GM10248 (cell line): Measurements from ENCODE around the gene KDM4C.

Experiments
- CTCF ChIA-PET: fragments of 300-600 bp; sonication (Branson Sonifier 250); formaldehyde crosslinking; extraction: SDS; loops from one replicate; lab custom pipeline; 2021; ENCODE audit warnings: antibody characterized with exemption; lab: Yijun Ruan, JAX
- POLR2A ChIA-PET: fragments of 350-650 bp; sonication (Branson Sonifier 250); formaldehyde crosslinking; extraction: SDS; loops from one replicate; lab custom pipeline; 2020; ENCODE audit warnings: antibody characterized with exemption; lab: Yijun Ruan, JAX
- DNase-seq: peaks from one replicate; pipeline ENCODE4 v3.0.0; 2012; ENCODE audit errors: extremely low spot score
- TF ChIP-seq, protein P1 (sequence below): IDR thresholded peaks from 2 replicates; pipeline ENCODE4 v1.5.1; 2012; ENCODE audit warnings: mild to moderate bottlenecking, low read depth; ENCODE audit errors: extremely low read depth, missing control alignments, control extremely low read depth

KDM4C gene

DNA sequence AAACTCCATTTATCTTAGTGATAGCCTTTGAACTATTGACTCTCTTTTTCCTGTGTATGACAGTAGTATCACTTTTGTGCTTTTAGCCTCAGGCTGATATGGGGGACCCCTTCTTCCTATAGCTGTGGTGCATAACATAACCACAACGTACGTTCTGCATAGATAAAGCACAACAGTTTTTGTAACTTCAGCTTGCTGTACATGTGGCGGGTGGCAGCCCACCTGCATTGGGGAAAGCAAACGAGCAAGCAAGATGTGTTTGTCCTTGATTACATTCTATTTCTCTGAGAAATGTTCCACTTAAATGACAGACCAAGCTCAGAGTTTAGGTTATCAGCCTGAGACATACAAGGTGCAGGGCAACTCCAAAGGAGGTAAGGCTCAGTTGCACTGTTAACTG is 309.4 kb downstream of the KDM4C start:
- TF ChIP-seq, protein P1, sequence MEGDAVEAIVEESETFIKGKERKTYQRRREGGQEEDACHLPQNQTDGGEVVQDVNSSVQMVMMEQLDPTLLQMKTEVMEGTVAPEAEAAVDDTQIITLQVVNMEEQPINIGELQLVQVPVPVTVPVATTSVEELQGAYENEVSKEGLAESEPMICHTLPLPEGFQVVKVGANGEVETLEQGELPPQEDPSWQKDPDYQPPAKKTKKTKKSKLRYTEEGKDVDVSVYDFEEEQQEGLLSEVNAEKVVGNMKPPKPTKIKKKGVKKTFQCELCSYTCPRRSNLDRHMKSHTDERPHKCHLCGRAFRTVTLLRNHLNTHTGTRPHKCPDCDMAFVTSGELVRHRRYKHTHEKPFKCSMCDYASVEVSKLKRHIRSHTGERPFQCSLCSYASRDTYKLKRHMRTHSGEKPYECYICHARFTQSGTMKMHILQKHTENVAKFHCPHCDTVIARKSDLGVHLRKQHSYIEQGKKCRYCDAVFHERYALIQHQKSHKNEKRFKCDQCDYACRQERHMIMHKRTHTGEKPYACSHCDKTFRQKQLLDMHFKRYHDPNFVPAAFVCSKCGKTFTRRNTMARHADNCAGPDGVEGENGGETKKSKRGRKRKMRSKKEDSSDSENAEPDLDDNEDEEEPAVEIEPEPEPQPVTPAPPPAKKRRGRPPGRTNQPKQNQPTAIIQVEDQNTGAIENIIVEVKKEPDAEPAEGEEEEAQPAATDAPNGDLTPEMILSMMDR = no peak
- DNase-seq = no peak
- POLR2A ChIA-PET = no interaction called here
- CTCF ChIA-PET = interaction anchor here (0.7 to 1.7 kb wide), 3 partner anchors 11 to 29 kb away, joined by 3 to 5 read pairs (median 4); no protein-coding TSS in a partner anchor

DNA sequence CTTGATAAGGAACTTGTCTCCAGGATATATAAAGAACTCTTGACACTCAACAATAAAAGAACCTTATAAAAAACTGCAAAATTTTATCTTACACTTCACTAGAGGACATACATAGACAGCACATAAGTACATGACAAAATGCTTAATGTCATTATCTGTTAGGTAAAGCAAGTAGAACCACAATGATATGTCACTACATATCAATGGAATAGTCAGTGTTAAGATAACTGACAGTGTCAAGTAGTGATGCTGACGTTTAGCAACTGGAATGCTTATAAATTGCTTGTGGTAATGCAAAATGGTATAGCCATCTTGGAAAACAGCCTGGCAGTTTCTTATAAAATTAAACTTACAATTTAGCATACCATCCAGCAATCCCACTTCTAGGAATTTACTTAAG is 314.1 kb downstream of the KDM4C start:
- TF ChIP-seq, protein P1 = no peak
- POLR2A ChIA-PET = no interaction called here
- CTCF ChIA-PET = no interaction called here
- no peak for DNase-seq

DNA sequence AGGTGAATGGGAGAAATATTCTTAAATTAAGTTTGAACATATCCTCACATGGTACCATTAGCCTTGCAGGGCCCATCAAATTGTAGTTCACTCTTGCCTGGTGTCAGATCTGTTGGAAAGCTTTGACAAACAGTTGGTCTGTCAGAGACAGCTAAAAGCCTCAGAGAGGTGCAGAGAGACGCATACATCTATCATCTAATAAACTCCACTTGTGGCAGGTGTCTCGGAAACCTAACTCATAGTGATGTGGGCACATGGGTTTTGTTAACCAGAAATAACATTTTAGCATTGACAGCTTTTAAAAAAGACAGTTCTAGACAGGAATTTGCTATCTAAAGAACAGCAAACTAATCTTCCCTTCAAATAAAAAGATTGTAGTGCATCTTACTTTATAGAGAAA is 315.9 kb downstream of the KDM4C start:
- ChIA-PET POLR2A (no interaction called here), CTCF (interaction anchor here (0.7 to 1.8 kb wide), 8 partner anchors 9 to 87 kb away, joined by 3 to 6 read pairs (median 3); no protein-coding TSS in a partner anchor)
- no peak for DNase-seq
- TF ChIP-seq, protein P1 = no peak

DNA sequence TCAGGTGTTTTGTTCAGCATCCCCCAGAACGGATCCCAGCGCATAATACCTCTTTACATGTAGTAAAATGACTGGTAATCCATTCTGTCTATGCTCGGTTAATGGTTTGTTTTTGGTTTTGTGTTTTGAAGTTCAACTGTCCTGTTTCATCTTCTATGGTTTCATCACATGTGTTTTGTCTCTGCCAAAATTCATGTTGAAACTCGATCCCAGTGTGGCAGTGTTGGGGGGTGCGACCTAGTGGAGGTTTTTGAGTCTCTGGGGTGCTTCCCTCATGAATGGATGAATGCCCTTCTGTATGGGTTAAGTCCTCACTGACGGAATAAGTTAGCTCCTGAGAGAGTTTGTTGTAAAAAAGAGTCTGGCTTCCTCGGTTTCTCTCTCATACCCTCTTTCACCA is 317.4 kb downstream of the KDM4C start:
- POLR2A ChIA-PET = no interaction called here
- CTCF ChIA-PET = no interaction called here
- DNase-seq = no peak
- TF ChIP-seq, protein P1 = no peak

DNA sequence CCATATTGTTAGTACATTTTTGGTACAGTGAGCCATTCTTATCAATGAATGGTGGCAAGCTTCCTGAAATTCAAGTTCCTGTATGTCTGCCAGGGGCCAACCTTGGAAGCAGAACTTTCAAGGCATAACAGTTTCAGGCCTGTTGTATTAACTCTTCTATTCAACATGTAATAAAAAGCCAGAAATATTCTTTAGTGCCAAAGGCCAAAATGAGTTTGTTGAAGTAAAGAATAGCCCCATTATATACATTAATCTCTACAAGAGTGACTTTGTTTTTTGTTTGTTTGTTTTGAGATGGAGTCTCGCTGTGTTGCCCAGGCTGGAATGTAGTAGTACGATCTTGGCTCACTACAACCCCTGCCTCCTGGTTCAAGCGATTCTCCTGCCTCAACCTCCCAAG is 321.3 kb downstream of the KDM4C start:
- TF ChIP-seq, protein P1 = no peak
- ChIA-PET POLR2A (no interaction called here), CTCF (interaction anchor here (1.1 to 1.9 kb wide), 2 partner anchors 12 to 29 kb away, joined by 5 read pairs; no protein-coding TSS in a partner anchor)
- no peak for DNase-seq

DNA sequence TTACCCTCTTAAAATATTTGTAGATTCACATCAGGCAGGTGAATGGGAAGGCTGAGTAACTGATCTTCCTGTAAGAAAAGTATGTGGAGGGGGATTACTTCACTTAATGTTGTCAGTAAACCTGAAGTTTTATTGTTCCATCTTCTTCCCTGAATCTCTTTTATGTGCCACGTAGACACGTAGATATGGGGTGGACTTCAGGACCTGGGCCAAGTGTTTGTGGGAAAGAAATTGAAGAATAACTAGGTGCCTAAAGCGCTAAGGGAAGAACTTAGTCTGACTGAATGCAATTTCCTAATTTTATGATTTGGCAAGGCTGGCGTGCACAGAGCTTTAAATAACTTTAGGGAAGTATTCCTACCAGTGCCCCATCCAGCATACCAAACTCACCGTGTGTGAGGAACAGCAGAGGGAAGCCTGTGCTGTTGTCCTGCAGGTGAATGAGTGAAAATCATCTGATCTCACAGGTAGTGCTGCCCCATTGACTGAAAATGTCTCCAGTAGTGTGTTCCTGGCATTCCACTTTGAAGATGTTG is 323.4 kb downstream of the KDM4C start:
- ChIA-PET CTCF (interaction anchor here (1.5 kb wide), 1 partner anchor 13 kb away, joined by 3 read pairs; no protein-coding TSS in a partner anchor), POLR2A (no interaction called here)
- TF ChIP-seq, protein P1 = no peak
- DNase-seq = no peak
